SK-N-SH treated with all-trans-retinoic acid at 6 μM for 48 hours (cell line): ENCODE data around the gene CBLN4.

Experiments
- ARNTL ChIP-seq: fragments of 450-650 bp; formaldehyde crosslinking; IDR thresholded peaks from 2 replicates; pipeline ENCODE4 v1.5.0; 2020; ENCODE audit warnings: low read depth, mild to moderate bottlenecking, moderate library complexity, borderline replicate concordance
- CREB5 ChIP-seq: fragments of 250-450 bp; sonication (Bioruptor Pico); IDR thresholded peaks from 2 replicates; pipeline ENCODE4 v1.5.1; 2020; ENCODE audit warnings: low read depth, mild to moderate bottlenecking, moderate library complexity
- CSDC2 ChIP-seq: fragments of 250-450 bp; sonication (Bioruptor Pico); IDR thresholded peaks from 2 replicates; pipeline ENCODE4 v1.5.0; 2020; ENCODE audit warnings: mild to moderate bottlenecking, moderate library complexity
- GLIS3 ChIP-seq: fragments of 250-450 bp; sonication (Bioruptor Pico); IDR thresholded peaks from 2 replicates; pipeline ENCODE4 v1.5.0; 2020; ENCODE audit warnings: mild to moderate bottlenecking, moderate library complexity
- ISL1 ChIP-seq: fragments of 250-450 bp; sonication (Bioruptor Pico); IDR thresholded peaks from 2 replicates; pipeline ENCODE4 v2.1.2; 2022; ENCODE audit warnings: mild to moderate bottlenecking, moderate library complexity
- OSR1 ChIP-seq: fragments of 250-450 bp; sonication (Bioruptor Pico); IDR thresholded peaks from 2 replicates; pipeline ENCODE4 v1.8.0; 2022; ENCODE audit warnings: moderate library complexity, mild to moderate bottlenecking, inconsistent platforms
- PATZ1 ChIP-seq: fragments of 250-450 bp; sonication (Bioruptor Pico); IDR thresholded peaks from 2 replicates; pipeline ENCODE4 v1.8.0; 2020; ENCODE audit warnings: mild to moderate bottlenecking, moderate library complexity, borderline replicate concordance
- RARB ChIP-seq: fragments of 250-450 bp; sonication (Bioruptor Pico); IDR thresholded peaks from 2 replicates; pipeline ENCODE4 v1.8.0; 2021; ENCODE audit warnings: mild to moderate bottlenecking, moderate library complexity
- ZC3H10 ChIP-seq: fragments of 250-450 bp; sonication (Bioruptor Pico); IDR thresholded peaks from 2 replicates; pipeline ENCODE4 v1.5.1; 2021; ENCODE audit warnings: mild to moderate bottlenecking, moderate library complexity
- ZFP3 ChIP-seq: fragments of 250-450 bp; sonication (Bioruptor Pico); IDR thresholded peaks from 2 replicates; pipeline ENCODE4 v1.5.0; 2020; ENCODE audit warnings: mild to moderate bottlenecking, moderate library complexity

- no peak for TF ChIP-seq ZFP3
- no peak for TF ChIP-seq PATZ1 (CRISPR knock-in tag)
- no peak for TF ChIP-seq ISL1 (CRISPR knock-in tag)
- TF ChIP-seq OSR1 (CRISPR knock-in tag): no peak
- TF ChIP-seq RARB (CRISPR knock-in tag): no peak
- no peak for TF ChIP-seq CSDC2 (CRISPR knock-in tag)
- no peak for TF ChIP-seq CREB5 (CRISPR knock-in tag)
- TF ChIP-seq GLIS3 (CRISPR knock-in tag): no peak
- TF ChIP-seq ZC3H10 (CRISPR knock-in tag): no peak
- TF ChIP-seq ARNTL: no peak
Measured at GRCh38 chr20:56018194-56018593, 12.9 kb upstream of the CBLN4 start.
